ENCODE data around the gene ERFE.

DNA sequence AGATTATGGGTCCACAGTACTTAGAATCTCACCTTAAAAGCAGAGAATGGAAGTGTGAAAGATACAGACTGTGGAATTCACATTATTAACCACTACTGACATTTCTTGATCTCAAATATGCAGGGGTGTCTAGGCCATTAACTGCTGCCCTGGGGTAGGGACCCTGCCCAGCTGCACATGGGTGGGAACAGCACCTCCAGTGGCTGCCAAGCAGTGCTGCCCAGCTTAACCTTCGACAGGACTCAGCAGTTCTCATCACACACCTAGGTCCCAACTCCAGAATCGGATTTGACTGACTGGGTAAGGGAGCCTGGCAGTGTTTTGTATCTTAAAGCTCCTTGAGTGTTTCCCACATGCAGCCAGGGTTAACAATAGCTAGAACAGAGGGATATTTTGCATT, 14.9 kb downstream of the ERFE start:
- no peak for TF ChIP-seq POLR2AphosphoS5 (IDR thresholded peaks at IDR 0.05)
- TF ChIP-seq, protein P1, sequence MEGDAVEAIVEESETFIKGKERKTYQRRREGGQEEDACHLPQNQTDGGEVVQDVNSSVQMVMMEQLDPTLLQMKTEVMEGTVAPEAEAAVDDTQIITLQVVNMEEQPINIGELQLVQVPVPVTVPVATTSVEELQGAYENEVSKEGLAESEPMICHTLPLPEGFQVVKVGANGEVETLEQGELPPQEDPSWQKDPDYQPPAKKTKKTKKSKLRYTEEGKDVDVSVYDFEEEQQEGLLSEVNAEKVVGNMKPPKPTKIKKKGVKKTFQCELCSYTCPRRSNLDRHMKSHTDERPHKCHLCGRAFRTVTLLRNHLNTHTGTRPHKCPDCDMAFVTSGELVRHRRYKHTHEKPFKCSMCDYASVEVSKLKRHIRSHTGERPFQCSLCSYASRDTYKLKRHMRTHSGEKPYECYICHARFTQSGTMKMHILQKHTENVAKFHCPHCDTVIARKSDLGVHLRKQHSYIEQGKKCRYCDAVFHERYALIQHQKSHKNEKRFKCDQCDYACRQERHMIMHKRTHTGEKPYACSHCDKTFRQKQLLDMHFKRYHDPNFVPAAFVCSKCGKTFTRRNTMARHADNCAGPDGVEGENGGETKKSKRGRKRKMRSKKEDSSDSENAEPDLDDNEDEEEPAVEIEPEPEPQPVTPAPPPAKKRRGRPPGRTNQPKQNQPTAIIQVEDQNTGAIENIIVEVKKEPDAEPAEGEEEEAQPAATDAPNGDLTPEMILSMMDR (IDR thresholded peaks at IDR 0.05) = no peak

Data from stomach (tissue), 4 donors.